GM18858 (cell line): ENCODE results near the gene TXNDC15.
"Not testable (repeated sequence)": the region's sequence is repeated elsewhere in the genome, so short reads cannot be mapped to it uniquely, and the experiment has no call there.

Experiments used
- ATAC-seq: cut with Tn5 transposase; IDR thresholded peaks from one replicate; pipeline ENCODE4 v1.9.1; 2021; ENCODE audit not compliant: unreplicated experiment

Gene TXNDC15

GRCh38 chr5:134877159-134877558 is 3.0 kb downstream of the TXNDC15 start:
- no peak for ATAC-seq

- ATAC-seq = no peak
Observed at GRCh38 chr5:134878403-134878802, 4.2 kb downstream of the TXNDC15 start.

- no peak for ATAC-seq
Observed at GRCh38 chr5:134879456-134879855, 5.3 kb downstream of the TXNDC15 start.

GRCh38 chr5:134880937-134881336 is 6.8 kb downstream of the TXNDC15 start:
- not testable (repeated sequence) for ATAC-seq

- not testable (repeated sequence) for ATAC-seq
Observed at GRCh38 chr5:134881711-134882110, 7.5 kb downstream of the TXNDC15 start.

GRCh38 chr5:134887593-134888159 is 13.5 kb downstream of the TXNDC15 start:
- ATAC-seq = no peak

- ATAC-seq = no peak
Observed at GRCh38 chr5:134889335-134889734, 15.2 kb downstream of the TXNDC15 start.

GRCh38 chr5:134891473-134891872 is 17.3 kb downstream of the TXNDC15 start:
- ATAC-seq = no peak

GRCh38 chr5:134892282-134892681 is 18.1 kb downstream of the TXNDC15 start:
- ATAC-seq = no peak

GRCh38 chr5:134892926-134893325 is 18.8 kb downstream of the TXNDC15 start:
- no peak for ATAC-seq

GRCh38 chr5:134893748-134894505 is 19.8 kb downstream of the TXNDC15 start:
- no peak for ATAC-seq

GRCh38 chr5:134902071-134902801 is 28.1 kb downstream of the TXNDC15 start:
- peak; percentile 34 for ATAC-seq

GRCh38 chr5:134904610-134905245 is 30.6 kb downstream of the TXNDC15 start, which contains the start of gene PCBD2:
Gene PCBD2 (plus strand): TSS chr5:134905131. CDS start chr5:134905140, 9 bp downstream.
- ATAC-seq = peak; percentile 64

GRCh38 chr5:134905246-134905996 is 31.2 kb downstream of the TXNDC15 start:
- ATAC-seq = peak; percentile 5

GRCh38 chr5:134906811-134907210 is 32.6 kb downstream of the TXNDC15 start:
- no peak for ATAC-seq

GRCh38 chr5:134910752-134911151 is 36.6 kb downstream of the TXNDC15 start:
- not testable (repeated sequence) for ATAC-seq

GRCh38 chr5:134911285-134912206 is 37.4 kb downstream of the TXNDC15 start:
- ATAC-seq = no peak

GRCh38 chr5:134913254-134913653 is 39.1 kb downstream of the TXNDC15 start:
- ATAC-seq = no peak

- ATAC-seq = no peak
Observed at GRCh38 chr5:134913795-134914194, 39.6 kb downstream of the TXNDC15 start.
